Nucleus accumbens (tissue), 56 donors: Measurements from ENCODE around the gene ERMP1.
"Not testable (repeated sequence)": the region's sequence is repeated elsewhere in the genome, so short reads cannot be mapped to it uniquely, and the experiment has no call there.

Experiments
- DNase-seq, 56 donors: peaks; one replicate each; lab custom pipeline; 2025; lab: John Stamatoyannopoulos, UW

Gene ERMP1

DNA sequence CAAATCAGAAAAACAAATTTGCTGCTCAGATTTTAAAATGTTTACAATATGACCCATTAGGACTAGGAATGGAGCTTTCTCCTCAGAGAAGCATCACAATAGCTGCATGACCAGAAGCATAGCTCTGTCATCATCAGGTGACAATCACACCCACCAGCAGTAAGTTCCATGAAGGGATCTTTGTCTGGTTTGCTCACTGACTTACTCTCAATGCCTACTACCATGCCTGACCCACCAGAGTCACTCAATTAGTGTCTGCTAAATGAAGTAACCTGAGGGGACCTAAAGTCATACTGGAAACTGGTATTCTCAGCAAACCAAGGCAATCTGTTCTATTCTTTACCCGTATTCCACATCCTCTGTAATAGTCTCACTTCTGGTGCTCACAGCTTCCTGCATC lies 7.7 kb downstream of the ERMP1 start:
- DNase-seq, result peak in 8 of 56 donors; percentile 2 to 48 (median 12)

DNA sequence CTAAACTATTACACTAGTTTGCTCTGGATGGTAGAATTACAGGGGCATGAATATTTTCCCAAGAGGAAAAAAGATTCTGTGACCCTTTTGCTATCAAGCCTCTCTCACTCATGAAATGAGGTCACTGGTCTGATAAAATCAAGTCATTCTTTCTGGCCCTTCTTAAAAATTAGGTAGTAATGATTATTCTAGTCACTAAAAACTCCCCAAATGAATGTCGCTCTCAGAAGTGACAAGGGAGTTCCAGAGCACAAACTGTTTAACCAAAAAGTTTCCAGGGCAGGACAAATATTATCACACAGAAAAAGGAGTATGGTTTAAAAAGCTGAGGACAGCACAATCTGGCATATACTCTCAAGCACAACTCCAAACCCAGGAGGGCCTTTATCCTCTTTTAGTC lies 12.5 kb downstream of the ERMP1 start:
- DNase-seq, result no peak

DNA sequence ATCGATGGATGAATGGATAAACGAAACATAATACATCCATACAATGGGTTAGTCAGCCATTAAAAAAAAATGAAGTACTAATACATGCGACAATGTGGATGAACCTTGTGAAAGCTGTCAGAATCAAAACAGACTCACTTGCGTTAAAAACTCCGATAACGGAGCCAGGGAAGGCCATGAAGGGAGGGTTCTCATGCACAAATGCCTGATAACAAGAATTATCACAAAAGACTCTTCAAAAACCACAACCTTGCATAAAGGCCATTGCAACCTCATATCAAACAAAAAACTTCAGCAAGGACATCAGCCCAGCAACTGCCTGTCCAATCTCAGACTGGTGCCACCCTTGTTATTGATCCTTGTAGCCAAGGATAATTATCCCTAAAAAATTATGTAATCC lies 13.7 kb downstream of the ERMP1 start:
- no peak for DNase-seq

DNA sequence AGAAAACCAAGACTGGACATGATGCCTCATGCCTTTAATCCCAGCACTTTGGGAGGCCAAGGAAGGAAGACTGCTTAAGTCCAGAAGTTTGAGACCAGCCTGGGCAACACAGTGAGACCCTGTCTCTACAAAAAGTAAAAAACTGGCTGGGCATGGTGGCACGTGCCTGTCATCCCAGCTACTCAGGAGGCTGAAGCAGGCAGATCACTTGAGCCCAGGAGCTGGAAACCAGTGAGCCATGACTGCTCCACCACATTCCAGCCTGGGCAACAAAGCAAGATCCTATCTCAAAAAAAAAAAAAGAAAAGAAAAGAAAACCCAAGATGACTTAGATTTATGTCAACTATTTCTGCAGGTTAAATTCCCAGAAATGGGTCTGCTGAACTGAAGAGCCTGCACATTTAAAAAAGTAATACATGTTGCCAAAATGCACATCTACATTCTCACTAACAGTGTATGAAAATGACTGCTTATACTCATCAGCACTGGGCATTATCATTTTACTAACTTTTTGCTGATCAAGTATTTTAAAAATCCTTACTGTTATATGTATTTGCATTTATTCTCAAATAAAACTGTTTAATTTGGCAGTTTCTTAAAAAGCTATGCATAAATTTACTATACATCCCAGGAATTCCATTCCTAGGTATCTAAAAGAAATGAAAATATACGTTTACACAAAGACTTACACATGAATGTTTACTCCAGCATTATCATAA lies 14.3 kb downstream of the ERMP1 start:
- no peak for DNase-seq

DNA sequence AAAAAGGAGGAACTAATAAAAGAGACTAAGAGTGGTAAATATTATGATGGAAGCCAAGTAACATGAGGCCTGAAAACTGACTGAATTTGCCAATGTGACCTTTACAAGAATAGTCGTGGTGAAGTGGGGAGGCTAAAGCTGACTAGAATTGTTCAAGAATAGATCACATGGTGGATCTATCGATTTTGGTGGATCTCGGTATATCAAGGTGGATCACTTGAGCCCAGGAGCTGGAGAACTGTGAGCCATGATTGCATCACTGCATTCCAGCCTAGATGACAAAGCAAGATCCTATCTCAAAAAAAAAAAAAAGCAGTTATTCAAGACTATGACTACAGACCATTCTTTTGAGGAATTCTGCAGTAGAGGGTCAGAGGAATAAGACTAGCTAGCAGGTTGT lies 15.1 kb downstream of the ERMP1 start:
- no peak for DNase-seq

DNA sequence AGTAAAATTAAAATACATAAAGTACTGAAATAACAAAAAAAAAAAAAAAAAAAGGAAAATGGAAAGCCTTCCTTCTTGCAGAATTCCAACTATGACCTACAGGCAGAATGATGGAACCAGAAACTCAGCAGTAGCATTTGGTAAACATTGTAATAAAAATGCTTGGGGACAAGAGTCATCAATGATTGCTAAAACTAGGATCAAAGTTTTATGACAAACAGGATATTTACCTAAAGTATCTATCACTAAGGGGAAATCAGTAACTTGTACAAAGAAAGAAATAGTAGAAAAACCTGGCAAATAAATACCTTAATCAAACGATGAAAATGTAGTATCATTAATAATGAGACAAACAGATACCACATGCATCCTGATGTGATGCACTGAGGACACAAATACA lies 17.5 kb downstream of the ERMP1 start:
- DNase-seq, result no peak

DNA sequence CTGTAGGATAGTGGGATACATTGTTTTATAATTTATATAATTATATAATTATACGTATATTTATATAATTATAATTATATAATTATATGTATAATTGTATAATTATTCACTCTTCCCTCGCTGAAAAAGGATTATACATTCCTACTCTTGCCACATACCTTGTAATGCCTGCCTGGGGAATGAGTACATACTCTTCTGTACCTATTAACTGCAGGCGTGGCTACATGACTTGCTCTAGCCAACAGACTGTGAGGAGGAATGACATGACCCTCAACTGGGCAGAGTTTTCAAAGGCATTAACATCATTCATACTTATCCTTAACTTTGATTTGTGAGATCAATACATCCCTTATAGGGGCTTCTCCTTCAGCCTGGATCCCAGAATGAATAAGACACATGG lies 19.1 kb downstream of the ERMP1 start:
- DNase-seq, result no peak

DNA sequence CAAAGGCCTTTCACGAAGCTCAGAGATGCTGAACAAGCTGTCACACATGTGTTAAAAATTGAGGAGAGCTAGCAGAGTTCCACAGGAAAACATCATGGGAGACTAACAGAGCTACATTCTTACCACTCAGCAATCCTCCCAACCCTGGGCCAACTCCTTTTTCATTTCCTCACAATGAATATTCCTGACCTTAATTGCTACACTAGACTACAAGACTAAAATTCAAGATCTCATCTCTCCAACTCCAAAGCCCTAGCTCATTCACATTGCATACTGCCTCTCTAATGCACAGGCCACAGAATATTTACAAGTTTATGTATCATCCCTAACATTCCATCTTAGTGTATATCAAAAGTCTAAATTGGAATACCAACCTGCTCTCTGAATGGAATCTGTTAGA lies 21.2 kb downstream of the ERMP1 start:
- no peak for DNase-seq

DNA sequence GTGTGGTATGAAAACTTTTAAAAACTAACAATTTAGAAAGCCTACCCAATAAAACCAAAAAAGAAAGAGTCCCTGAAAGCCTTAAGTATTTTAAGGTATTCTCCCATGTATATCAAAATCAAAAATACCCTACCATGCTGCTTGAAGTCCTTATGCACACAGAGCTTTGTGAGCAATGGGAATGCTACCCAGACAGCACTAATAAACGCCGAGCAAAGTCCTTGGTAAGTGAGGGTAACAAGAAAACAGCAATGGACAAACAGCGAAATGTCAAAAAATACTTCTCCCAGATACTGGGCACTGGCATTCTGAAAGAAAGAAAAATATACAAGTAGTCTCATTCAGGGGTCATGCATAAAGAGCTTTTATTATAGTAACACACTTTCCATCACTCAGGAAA lies 27.4 kb downstream of the ERMP1 start:
- DNase-seq, result no peak

DNA sequence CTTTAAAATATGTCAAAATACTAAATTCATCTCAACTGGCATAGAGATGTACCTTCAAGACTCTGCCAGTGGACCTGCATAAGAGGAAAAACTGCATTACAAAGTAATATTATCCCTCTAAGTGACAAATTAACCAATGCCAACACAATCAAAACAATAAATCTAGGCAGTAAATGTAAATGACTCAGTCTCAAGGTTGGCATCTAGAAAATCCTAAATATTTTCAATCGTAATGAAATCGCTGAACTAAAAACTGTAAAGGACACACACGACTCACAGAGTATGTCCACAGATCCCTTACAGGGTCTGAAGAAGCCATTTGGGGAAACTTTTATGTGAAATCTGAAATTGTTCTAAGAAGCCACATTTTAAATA lies 31.2 kb downstream of the ERMP1 start:
- no peak for DNase-seq

DNA sequence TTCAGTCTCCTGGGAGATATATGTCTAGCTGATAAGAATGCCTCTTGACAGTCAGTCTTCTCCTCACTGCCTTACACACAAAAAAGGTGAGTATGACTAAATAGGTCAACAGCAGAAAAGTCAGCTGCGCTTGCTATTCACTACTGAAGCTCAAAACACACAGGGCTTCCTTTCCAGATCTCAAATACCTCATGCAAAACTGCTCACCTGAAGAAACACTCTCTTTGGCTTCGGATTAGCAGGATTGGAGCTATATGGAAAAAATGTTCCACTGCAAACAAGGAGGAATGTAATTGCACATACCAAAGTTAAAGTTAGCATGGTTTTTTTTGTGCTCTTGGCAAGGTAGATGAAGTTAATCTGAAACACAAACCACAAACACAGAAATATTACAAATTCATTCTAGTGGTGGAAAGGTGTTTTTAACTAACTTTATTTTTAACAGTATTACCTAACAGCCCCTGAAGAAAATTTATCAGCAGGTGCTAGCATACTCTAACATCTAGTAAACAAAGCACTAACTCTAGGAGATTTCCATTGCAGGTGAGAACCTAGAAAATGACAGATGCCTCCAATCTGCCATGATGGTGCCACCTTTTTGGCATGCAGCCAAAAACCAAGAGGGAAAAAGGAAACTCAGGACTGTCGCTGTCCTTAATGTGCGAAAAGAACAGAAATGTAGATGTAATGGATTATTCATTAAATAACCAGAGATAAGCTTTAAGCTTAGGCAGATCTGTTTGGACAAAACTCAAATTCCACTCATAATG lies 31.8 kb downstream of the ERMP1 start:
- no peak for DNase-seq

DNA sequence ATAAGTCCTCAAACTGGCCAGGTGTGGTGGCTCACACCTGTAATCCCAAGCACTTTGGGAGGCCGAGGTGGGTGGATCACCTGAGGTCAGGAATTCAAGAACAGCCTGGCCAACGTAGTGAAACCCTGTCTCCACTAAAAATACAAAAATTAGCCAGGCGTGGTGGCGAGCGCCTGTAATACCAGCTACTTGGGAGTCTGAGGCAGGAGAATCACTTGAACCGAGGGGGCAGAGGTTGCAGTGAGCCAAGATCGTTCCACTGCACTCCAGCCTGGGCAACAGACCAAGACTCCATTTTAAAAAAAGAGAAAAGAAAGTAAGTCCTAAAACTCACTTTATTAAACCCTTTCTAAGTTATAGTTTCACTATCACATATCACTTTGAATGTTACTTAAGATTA lies 32.5 kb downstream of the ERMP1 start:
- DNase-seq, result not testable (repeated sequence)

DNA sequence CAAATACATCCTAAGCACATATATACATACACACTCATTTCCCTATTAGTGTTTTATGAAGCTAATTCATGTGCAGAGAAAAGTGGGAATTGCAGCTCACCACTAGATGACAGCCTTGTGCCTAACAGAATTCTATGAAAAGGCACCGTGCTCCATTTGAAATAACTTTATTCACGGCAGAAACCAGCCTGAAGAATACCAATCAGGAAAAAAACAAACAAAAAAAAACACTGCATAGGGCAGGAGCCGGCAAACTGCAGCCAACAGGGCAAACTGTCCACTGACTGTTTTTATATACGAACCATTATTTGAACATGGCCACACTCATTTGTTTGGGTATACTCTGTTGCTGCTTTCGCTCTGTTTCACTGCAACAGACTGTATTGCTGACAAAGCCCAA lies 33.6 kb downstream of the ERMP1 start:
- peak in 27 of 56 donors; percentile 4 to 49 (median 17) for DNase-seq

DNA sequence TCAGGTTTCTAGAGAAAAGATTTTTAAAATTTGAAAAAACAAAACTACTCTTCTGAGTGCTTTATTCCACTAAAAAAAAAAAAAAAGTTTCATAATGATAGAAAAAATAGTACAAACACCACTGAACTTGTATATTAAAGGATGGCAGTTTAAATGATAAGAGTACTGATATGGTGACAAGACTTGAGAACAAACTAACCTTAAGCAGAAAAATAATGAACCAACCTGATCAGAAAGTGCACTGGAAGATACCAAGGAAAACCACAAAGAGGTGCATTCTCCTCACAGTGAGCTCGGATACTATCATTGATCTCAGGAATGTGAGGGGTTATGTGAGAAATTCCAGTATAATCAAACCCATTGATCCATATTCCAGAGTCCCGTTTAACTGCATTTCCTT lies 34.3 kb downstream of the ERMP1 start:
- no peak for DNase-seq

DNA sequence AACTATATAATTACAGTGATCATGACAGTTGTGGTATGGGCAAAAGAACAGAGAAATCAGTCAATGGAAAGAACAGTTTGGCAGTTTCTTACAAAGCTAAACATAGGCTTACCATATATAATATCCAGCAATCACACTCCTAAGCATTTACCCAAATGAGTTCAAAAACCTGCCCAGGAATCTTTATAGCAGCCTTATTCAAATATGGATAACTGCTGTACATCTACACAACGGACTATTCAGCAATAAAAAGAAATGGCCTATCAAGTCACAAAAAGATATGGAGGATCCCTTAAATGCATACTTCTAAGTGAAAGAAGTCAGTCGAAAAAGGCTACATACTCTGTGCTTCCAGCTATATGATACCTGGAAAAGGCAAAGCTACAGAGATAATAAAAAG lies 36.6 kb downstream of the ERMP1 start:
- DNase-seq, result no peak

DNA sequence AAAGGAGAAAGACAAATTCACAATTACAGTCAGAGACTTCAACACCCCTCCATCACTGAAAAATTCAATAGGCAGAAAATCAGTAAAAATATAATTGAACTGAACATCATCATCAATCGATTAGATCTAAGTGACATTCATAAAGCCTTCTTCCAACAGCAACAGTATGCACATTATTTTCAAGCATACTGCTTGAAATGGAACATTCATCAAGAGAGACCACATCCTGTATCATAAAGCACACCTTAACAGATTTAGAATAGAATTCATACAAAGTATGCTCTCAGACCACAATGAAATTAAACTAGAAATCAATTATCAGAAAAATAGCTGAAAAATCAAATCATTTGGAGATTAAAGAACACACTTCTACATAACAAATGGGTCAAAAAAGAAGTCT lies 39.1 kb downstream of the ERMP1 start:
- no peak for DNase-seq

DNA sequence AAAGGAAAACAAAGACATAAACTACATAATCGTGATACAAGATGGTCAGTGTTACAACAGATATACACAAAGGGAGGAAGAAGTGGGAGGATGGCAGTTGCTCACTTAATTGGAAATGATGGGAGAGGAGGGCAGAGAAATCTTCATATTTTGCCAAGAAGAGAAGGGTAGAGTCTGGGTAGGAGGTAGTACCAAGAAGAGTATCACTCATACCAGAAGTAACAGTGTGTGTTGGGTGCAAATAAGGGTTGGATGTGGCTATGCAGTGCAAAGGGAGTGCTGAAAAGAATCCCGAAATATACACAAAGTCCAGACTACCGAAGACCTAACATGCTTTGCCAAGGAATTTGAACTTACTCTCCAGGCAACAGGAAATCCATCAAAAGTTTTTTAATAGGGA lies 41.0 kb downstream of the ERMP1 start:
- DNase-seq, result no peak

DNA sequence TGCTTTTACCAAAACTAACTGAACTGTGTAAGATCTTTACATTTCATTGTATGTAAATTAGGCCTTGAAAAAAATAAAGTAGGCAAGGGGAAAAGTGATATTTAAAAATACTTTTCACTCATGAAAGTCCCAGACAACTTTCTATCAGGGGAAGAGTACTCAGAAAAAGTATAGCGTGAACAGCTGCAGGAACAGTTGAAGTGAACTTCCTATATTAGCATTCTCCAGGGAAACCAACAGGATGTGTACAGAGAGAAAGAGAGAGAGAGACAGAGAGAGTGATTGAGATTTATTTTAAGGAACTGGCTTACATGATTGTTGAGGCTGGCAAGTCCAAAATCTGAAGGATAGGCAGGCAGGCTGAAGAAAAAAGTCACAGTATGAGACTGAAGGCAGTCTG lies 42.0 kb downstream of the ERMP1 start:
- DNase-seq, result no peak

DNA sequence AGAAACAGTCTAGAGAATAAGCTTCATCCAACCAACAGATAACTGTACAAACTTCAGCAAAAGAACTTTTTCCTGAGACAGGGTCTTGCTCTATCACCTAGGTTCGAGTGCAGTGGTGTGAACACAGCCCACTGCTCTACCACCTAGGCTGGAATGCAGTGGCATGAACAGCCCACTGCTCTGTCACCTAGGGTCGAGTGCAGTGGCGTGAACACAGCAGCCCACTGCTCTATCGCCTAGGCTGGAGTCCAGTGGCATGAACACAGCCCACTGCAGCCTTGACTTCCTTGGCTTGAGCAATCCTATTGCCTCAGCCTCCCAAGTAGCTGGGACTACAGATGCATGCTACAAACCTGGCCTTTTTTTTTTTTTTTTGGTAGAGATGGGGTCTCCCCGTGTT lies 43.4 kb downstream of the ERMP1 start:
- DNase-seq, result no peak

DNA sequence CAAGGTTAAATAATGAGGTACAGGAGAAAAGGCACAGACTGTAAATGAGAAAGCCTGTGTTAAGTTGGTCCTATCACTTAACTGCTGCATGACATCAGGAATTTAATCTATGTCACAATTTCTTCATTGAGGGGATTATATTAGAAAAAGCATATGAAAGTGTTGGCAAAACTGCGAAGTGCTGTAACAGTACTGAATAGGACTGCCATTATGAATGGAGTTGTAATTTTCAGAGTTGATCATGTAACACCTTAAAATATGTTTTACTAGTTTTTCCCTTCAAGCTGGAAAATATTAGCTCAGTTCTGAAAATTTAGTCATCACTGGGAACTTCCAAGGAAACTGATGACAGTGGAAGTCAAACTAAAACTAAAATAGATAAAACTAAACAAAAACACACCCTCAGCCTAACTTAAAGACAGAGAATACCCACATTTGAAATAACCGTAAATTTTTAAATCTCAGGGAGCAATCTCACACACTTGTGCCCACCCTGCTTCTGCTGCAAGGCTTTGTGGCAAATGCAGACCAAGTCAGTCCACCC lies 45.1 kb downstream of the ERMP1 start:
- no peak for DNase-seq

DNA sequence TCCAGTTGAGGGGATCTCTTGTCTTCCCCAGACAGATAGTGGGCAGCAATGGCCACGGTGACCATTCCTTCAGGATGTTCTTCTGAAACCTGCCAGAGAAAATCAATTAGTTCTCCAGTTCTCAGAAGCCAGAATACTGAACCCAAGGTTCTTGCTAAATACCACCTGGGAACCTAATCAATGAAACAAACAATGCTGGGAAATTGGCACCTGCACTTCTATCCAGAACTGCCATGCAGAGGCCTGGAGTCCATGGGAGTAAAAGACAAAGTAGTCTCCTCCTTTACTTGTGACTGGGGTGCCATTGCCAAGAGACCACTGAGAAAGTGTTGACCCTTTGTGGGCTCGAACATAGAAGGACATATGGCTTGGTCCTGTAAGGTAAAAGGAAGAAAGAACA lies 45.7 kb downstream of the ERMP1 start:
- DNase-seq, result no peak
